SK-N-SH (cell line): Measurements from ENCODE around the gene PRKG1. TPM values are rescaled to one million over a fixed set of nuclear protein-coding genes. Genes with fewer than 3 reads are reported as not detected.

Experiments
- CTCF ChIA-PET: fragments of 300-600, 350-600 bp; formaldehyde crosslinking; extraction: SDS; loops from one replicate; lab custom pipeline; 2021; lab: Yijun Ruan, JAX
- POLR2A ChIA-PET: fragments of 350-600 bp; sonication (Branson Sonifier 250); formaldehyde crosslinking; extraction: SDS; loops from one replicate; lab custom pipeline; 2020; ENCODE audit warnings: antibody characterized with exemption, inconsistent platforms; lab: Yijun Ruan, JAX
- DNase-seq: peaks from one replicate; pipeline ENCODE4 v3.0.0; 2012
- H2AFZ ChIP-seq: fragments of 200-600 bp; sonication (generic); 2 replicates; pipeline ENCODE4 v1.8.1; 2016; ENCODE audit warnings: antibody characterized with exemption, mild to moderate bottlenecking, low read depth
- H3F3A ChIP-seq: fragments of 200-600 bp; sonication (generic); replicated peaks from 2 replicates; pipeline ENCODE3; 2016; ENCODE audit warnings: antibody characterized with exemption, mild to moderate bottlenecking; ENCODE audit not compliant: insufficient read depth
- H3K27ac ChIP-seq, 2 experiments: fragments of 200-500 bp in 1 of 2; fragments of 200-600 bp in 1 of 2; sonication (Bioruptor generic) in 1 of 2; sonication (generic), shearing (Covaris generic) in 1 of 2; 2 replicates each; pipeline versions ENCODE4 v1.5.1 to v1.6.1; 2014 to 2016; ENCODE audit warnings: low read depth in 2 of 2, inconsistent platforms in 1 of 2, low read length in 1 of 2, mild to moderate bottlenecking in 1 of 2, mixed read lengths in 1 of 2
- H3K27me3 ChIP-seq: fragments of 200-600 bp; sonication (generic), shearing (Covaris generic); 2 replicates; pipeline ENCODE4 v1.6.1; 2016; ENCODE audit warnings: mixed run types; ENCODE audit not compliant: insufficient read depth
- H3K36me3 ChIP-seq, 2 experiments: fragments of 200-500 bp in 1 of 2; fragments of 200-600 bp in 1 of 2; sonication (Bioruptor generic) in 1 of 2; sonication (generic) in 1 of 2; replicated peaks in 1 of 2; 2 replicates each; pipeline versions ENCODE3 to v1.5.1; 2014 to 2016; ENCODE audit warnings: low read length in 1 of 2, mild to moderate bottlenecking in 1 of 2; ENCODE audit not compliant: insufficient read depth in 2 of 2, control insufficient read depth in 1 of 2
- H3K4me1 ChIP-seq, 2 experiments: fragments of 200-500 bp in 1 of 2; fragments of 200-600 bp in 1 of 2; sonication (Bioruptor generic) in 1 of 2; sonication (generic), shearing (Covaris generic) in 1 of 2; 2 replicates each; pipeline versions ENCODE4 v1.5.1 to v1.6.1; 2014 to 2016; ENCODE audit warnings: low read depth in 1 of 2, low read length in 1 of 2, mixed run types in 1 of 2; ENCODE audit not compliant: insufficient read depth in 2 of 2, control insufficient read depth in 1 of 2
- H3K4me2 ChIP-seq: fragments of 200-600 bp; sonication (generic), shearing (Covaris generic); 2 replicates; pipeline ENCODE4 v1.6.1; 2017; ENCODE audit warnings: mixed run types
- H3K4me3 ChIP-seq, 2 experiments: fragments of 200-500 bp in 1 of 2; fragments of 200-600 bp in 1 of 2; sonication (Bioruptor generic) in 1 of 2; sonication (generic), shearing (Covaris generic) in 1 of 2; 2 replicates each; pipeline versions ENCODE4 v1.5.1 to v1.8.1; 2014 to 2016; ENCODE audit warnings: low read depth in 2 of 2, inconsistent platforms in 1 of 2, low read length in 1 of 2, mild to moderate bottlenecking in 1 of 2, mixed read lengths in 1 of 2, moderate library complexity in 1 of 2
- H3K79me2 ChIP-seq: fragments of 200-600 bp; sonication (generic); 2 replicates; pipeline ENCODE4 v1.8.1; 2017; ENCODE audit warnings: mild to moderate bottlenecking; ENCODE audit not compliant: insufficient read depth
- H3K9ac ChIP-seq: fragments of 200-600 bp; sonication (generic); 2 replicates; pipeline ENCODE4 v1.6.1; 2017; ENCODE audit warnings: mixed run types
- H3K9me2 ChIP-seq: fragments of 200-600 bp; sonication (generic); 2 replicates; pipeline ENCODE4 v1.6.1; 2017; ENCODE audit warnings: mixed run types
- H3K9me3 ChIP-seq: fragments of 200-600 bp; sonication (generic); 2 replicates; pipeline ENCODE4 v1.6.1; 2017; ENCODE audit warnings: mixed run types, mild to moderate bottlenecking, moderate library complexity
- H4K20me1 ChIP-seq: fragments of 200-600 bp; sonication (generic); 2 replicates; pipeline ENCODE4 v1.6.1; 2017; ENCODE audit warnings: mild to moderate bottlenecking, mixed run types; ENCODE audit not compliant: insufficient read depth
- EP300 ChIP-seq, 2 experiments: IDR thresholded peaks; 2 replicates each; pipeline versions ENCODE4 v1.4.0 to v1.6.1; 2012; ENCODE audit warnings: borderline replicate concordance in 1 of 2, low read depth in 1 of 2, low read length in 1 of 2
- GABPA ChIP-seq: IDR thresholded peaks from 2 replicates; pipeline ENCODE4 v1.4.0; 2012; ENCODE audit warnings: low read depth, mild to moderate bottlenecking
- GATA2 ChIP-seq: sonication (generic); formaldehyde crosslinking; IDR thresholded peaks from 2 replicates; pipeline ENCODE4 v1.5.0; 2020; ENCODE audit warnings: mild to moderate bottlenecking, missing genetic modification reagents
- JUND ChIP-seq: IDR thresholded peaks from 2 replicates; pipeline ENCODE4 v1.4.0; 2012
- MEF2A ChIP-seq: IDR thresholded peaks from 2 replicates; pipeline ENCODE4 v1.4.0; 2012; ENCODE audit warnings: low read depth, borderline replicate concordance
- NFIC ChIP-seq: IDR thresholded peaks from 2 replicates; pipeline ENCODE4 v1.4.0; 2012; ENCODE audit warnings: borderline replicate concordance
- NRF1 ChIP-seq: IDR thresholded peaks from 2 replicates; pipeline ENCODE4 v1.6.1; 2012; ENCODE audit warnings: low read depth, mild to moderate bottlenecking, low read length
- POLR2AphosphoS5 ChIP-seq: IDR thresholded peaks from 2 replicates; pipeline ENCODE4 v1.6.1; 2012; ENCODE audit warnings: low read depth, low read length
- SIN3A ChIP-seq: IDR thresholded peaks from 2 replicates; pipeline ENCODE4 v1.6.1; 2012; ENCODE audit warnings: low read depth, mild to moderate bottlenecking, low read length, moderate library complexity, borderline replicate concordance
- TAF1 ChIP-seq: IDR thresholded peaks from 2 replicates; pipeline ENCODE4 v1.6.1; 2012; ENCODE audit warnings: low read depth, mild to moderate bottlenecking, low read length, moderate library complexity, borderline replicate concordance
- TEAD4 ChIP-seq: IDR thresholded peaks from 2 replicates; pipeline ENCODE4 v1.4.0; 2012; ENCODE audit warnings: mild to moderate bottlenecking, borderline replicate concordance; ENCODE audit not compliant: insufficient read depth
- WGBS: methylation state at CpG from one replicate; pipeline ENCODE4 v1.1.6; 2017; ENCODE audit warnings: low lambda C conversion rate; 5-methylcytosine and 5-hydroxymethylcytosine counted together
- polyA plus RNA-seq, 3 experiments: library from polyadenylated mRNA; depleted of rRNA; stranded (reverse); fragments of >200 nt; gene quantifications; 2 replicates each; pipeline ENCODE4 v1.2.3, GENCODE V29; 2012
- TF ChIP-seq, protein P1 (sequence below): IDR thresholded peaks from 2 replicates; pipeline ENCODE4 v1.4.0; 2012; ENCODE audit warnings: low read depth, borderline replicate concordance
- TF ChIP-seq, protein P2 (sequence below): fragments of 200-600 bp; sonication (generic); IDR thresholded peaks from 2 replicates; pipeline ENCODE4 v1.6.1; 2017; ENCODE audit warnings: antibody characterized with exemption, mild to moderate bottlenecking, moderate library complexity
- TF ChIP-seq, protein P3 (sequence below): IDR thresholded peaks from 2 replicates; pipeline ENCODE4; 2012
- TF ChIP-seq, protein P4 (sequence below): IDR thresholded peaks from 2 replicates; pipeline ENCODE4 v1.6.1; 2012; ENCODE audit warnings: mild to moderate bottlenecking, low read depth, low read length, moderate library complexity
- TF ChIP-seq, protein P5 (sequence below): fragments of 150-350 bp; IDR thresholded peaks from 2 replicates; pipeline ENCODE4 v1.6.1; 2017; ENCODE audit warnings: antibody characterized with exemption, low read length, low read depth, borderline replicate concordance

The PRKG1 gene
- polyA plus RNA-seq, 1 of the 3 experiments (the other 2 are of a cell fraction): 4.1 TPM

DNA sequence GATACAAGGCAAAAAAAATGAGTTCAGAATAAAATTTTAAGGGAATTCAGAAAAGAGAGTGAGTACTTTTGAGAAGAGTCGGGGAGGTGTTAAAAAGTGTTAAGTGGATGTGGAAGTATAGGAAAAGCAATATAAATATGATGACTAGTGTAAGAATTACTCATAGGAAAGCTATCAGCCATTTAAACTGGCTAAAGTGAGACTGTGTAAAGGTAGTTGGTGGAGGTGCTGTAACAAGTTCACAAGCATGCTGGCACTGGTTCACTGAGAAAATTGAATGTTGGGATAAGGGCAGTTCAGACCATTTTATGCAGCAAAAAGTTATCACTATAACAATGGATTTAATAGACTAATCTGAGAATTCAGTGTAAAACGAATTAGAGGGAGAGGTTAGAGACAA lies 1060.8 kb downstream of the PRKG1 start (continued):
- TF ChIP-seq EP300 (IDR thresholded peaks at IDR 0.05; ENCODE audit: borderline replicate concordance in 1 of 2, low read depth in 1 of 2, low read length in 1 of 2): no peak
- TF ChIP-seq, protein P1, sequence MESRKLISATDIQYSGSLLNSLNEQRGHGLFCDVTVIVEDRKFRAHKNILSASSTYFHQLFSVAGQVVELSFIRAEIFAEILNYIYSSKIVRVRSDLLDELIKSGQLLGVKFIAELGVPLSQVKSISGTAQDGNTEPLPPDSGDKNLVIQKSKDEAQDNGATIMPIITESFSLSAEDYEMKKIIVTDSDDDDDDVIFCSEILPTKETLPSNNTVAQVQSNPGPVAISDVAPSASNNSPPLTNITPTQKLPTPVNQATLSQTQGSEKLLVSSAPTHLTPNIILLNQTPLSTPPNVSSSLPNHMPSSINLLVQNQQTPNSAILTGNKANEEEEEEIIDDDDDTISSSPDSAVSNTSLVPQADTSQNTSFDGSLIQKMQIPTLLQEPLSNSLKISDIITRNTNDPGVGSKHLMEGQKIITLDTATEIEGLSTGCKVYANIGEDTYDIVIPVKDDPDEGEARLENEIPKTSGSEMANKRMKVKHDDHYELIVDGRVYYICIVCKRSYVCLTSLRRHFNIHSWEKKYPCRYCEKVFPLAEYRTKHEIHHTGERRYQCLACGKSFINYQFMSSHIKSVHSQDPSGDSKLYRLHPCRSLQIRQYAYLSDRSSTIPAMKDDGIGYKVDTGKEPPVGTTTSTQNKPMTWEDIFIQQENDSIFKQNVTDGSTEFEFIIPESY: no peak
- TF ChIP-seq, protein P2, sequence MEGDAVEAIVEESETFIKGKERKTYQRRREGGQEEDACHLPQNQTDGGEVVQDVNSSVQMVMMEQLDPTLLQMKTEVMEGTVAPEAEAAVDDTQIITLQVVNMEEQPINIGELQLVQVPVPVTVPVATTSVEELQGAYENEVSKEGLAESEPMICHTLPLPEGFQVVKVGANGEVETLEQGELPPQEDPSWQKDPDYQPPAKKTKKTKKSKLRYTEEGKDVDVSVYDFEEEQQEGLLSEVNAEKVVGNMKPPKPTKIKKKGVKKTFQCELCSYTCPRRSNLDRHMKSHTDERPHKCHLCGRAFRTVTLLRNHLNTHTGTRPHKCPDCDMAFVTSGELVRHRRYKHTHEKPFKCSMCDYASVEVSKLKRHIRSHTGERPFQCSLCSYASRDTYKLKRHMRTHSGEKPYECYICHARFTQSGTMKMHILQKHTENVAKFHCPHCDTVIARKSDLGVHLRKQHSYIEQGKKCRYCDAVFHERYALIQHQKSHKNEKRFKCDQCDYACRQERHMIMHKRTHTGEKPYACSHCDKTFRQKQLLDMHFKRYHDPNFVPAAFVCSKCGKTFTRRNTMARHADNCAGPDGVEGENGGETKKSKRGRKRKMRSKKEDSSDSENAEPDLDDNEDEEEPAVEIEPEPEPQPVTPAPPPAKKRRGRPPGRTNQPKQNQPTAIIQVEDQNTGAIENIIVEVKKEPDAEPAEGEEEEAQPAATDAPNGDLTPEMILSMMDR: no peak

DNA sequence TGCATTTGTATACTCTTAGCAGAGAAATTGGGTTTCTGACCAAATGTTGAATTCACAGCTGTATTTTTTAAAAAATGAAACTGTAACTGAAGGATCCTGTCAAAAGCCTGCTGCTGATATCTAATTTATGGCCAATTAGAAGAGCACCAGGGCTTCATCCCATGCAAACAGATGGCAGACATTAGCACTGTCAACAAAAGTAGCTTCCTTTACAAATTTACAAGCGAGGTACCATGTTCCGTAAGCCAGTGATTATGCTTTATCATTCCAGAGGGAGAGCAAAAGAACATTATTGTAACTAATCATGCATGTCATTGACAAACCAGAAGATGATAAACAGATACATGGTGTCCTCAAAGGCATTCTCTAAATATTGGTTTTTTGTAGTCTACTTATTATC lies 1062.6 kb downstream of the PRKG1 start:
- CTCF ChIA-PET: interaction anchor here (0.5 kb wide), 1 partner anchor 643 kb away, joined by 3 read pairs; no protein-coding TSS in a partner anchor
- 72% methylated on average over 2 of the region's 2 CpGs for whole genome bisulfite sequencing
- Histone ChIP-seq H3F3A (no peaks in the 10 kb centered on the region), H4K20me1 (no peaks in the 10 kb centered on the region), H3K4me1 (no peaks in the 10 kb centered on the region; a peak in 1 of 4 replicates), H3K4me3 (no peak overlapping the region), H2AFZ (no peak overlapping the region), H3K9me2 (no peaks in the 10 kb centered on the region), H3K4me2 (no peak overlapping the region), H3K27ac (no peak overlapping the region; a peak in 1 of 4 replicates), H3K9me3 (no peaks in the 10 kb centered on the region), H3K27me3 (no peaks in the 10 kb centered on the region), H3K36me3 (no peaks in the 10 kb centered on the region), H3K9ac (no peak overlapping the region), H3K79me2 (no peaks in the 10 kb centered on the region)
- DNase-seq: peak; percentile 4
- POLR2A ChIA-PET: no interaction called here
- TF ChIP-seq, protein P3, sequence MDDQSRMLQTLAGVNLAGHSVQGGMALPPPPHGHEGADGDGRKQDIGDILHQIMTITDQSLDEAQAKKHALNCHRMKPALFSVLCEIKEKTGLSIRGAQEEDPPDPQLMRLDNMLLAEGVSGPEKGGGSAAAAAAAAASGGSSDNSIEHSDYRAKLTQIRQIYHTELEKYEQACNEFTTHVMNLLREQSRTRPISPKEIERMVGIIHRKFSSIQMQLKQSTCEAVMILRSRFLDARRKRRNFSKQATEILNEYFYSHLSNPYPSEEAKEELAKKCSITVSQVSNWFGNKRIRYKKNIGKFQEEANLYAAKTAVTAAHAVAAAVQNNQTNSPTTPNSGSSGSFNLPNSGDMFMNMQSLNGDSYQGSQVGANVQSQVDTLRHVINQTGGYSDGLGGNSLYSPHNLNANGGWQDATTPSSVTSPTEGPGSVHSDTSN: no peak
- no peak for TF ChIP-seq MEF2A
- TF ChIP-seq POLR2AphosphoS5: no peak
- TF ChIP-seq, protein P4, sequence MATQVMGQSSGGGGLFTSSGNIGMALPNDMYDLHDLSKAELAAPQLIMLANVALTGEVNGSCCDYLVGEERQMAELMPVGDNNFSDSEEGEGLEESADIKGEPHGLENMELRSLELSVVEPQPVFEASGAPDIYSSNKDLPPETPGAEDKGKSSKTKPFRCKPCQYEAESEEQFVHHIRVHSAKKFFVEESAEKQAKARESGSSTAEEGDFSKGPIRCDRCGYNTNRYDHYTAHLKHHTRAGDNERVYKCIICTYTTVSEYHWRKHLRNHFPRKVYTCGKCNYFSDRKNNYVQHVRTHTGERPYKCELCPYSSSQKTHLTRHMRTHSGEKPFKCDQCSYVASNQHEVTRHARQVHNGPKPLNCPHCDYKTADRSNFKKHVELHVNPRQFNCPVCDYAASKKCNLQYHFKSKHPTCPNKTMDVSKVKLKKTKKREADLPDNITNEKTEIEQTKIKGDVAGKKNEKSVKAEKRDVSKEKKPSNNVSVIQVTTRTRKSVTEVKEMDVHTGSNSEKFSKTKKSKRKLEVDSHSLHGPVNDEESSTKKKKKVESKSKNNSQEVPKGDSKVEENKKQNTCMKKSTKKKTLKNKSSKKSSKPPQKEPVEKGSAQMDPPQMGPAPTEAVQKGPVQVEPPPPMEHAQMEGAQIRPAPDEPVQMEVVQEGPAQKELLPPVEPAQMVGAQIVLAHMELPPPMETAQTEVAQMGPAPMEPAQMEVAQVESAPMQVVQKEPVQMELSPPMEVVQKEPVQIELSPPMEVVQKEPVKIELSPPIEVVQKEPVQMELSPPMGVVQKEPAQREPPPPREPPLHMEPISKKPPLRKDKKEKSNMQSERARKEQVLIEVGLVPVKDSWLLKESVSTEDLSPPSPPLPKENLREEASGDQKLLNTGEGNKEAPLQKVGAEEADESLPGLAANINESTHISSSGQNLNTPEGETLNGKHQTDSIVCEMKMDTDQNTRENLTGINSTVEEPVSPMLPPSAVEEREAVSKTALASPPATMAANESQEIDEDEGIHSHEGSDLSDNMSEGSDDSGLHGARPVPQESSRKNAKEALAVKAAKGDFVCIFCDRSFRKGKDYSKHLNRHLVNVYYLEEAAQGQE: no peak
- TF ChIP-seq GATA2 (CRISPR knock-in tag): no peak
- no peak for TF ChIP-seq JUND
- no peak for TF ChIP-seq TEAD4
- no peak for TF ChIP-seq SIN3A
- no peak for TF ChIP-seq EP300 (IDR thresholded peaks at IDR 0.05; ENCODE audit: borderline replicate concordance in 1 of 2, low read depth in 1 of 2, low read length in 1 of 2)
- TF ChIP-seq GABPA: no peak
- TF ChIP-seq, protein P2: no peak
- TF ChIP-seq, protein P5, sequence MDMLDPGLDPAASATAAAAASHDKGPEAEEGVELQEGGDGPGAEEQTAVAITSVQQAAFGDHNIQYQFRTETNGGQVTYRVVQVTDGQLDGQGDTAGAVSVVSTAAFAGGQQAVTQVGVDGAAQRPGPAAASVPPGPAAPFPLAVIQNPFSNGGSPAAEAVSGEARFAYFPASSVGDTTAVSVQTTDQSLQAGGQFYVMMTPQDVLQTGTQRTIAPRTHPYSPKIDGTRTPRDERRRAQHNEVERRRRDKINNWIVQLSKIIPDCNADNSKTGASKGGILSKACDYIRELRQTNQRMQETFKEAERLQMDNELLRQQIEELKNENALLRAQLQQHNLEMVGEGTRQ: no peak
- no peak for TF ChIP-seq NRF1
- TF ChIP-seq NFIC: no peak
- TF ChIP-seq TAF1: no peak
